ENCODE measurements around the gene SERPINA6.
"Not testable (repeated sequence)": the region's sequence is repeated elsewhere in the genome, so short reads cannot be mapped to it uniquely, and the experiment has no call there.

The SERPINA6 gene

GRCh38 chr14:94355191-94355794, 32.2 kb upstream of the SERPINA6 start:
- FAIRE-seq (peak; percentile 80), DNase-seq (ENCODE audit: extremely low spot score, insufficient read length, low read depth) (no peak)

GRCh38 chr14:94354638-94355185, 31.6 kb upstream of the SERPINA6 start:
- FAIRE-seq (no peak), DNase-seq (ENCODE audit: extremely low spot score, insufficient read length, low read depth) (no peak)

- not testable (repeated sequence) for FAIRE-seq; DNase-seq (ENCODE audit: extremely low spot score, insufficient read length, low read depth)
Measured at GRCh38 chr14:94354190-94354589, 31.1 kb upstream of the SERPINA6 start.

- no peak for DNase-seq (ENCODE audit: extremely low spot score, insufficient read length, low read depth)
- no peak for FAIRE-seq
Measured at GRCh38 chr14:94349276-94349675, 26.1 kb upstream of the SERPINA6 start.

GRCh38 chr14:94348836-94349235, 25.7 kb upstream of the SERPINA6 start:
- FAIRE-seq: no peak

GRCh38 chr14:94346841-94347240, 23.7 kb upstream of the SERPINA6 start:
- FAIRE-seq (no peak), DNase-seq (ENCODE audit: extremely low spot score, insufficient read length, low read depth) (no peak)

More at GRCh38 chr14:94348836-94349235, 25.7 kb upstream of the SERPINA6 start:
- no peak for DNase-seq (ENCODE audit: extremely low spot score, insufficient read length, low read depth)

GRCh38 chr14:94346065-94346786, 23.1 kb upstream of the SERPINA6 start:
- DNase-seq (ENCODE audit: extremely low spot score, insufficient read length, low read depth): not testable (repeated sequence)
- peak; percentile 95 for FAIRE-seq

GRCh38 chr14:94345344-94346064, 22.4 kb upstream of the SERPINA6 start:
- peak; percentile 36 for FAIRE-seq
- DNase-seq (ENCODE audit: extremely low spot score, insufficient read length, low read depth): no peak

GRCh38 chr14:94344389-94344788, 21.3 kb upstream of the SERPINA6 start:
- DNase-seq (ENCODE audit: extremely low spot score, insufficient read length, low read depth): no peak
- no peak for FAIRE-seq

GRCh38 chr14:94343238-94344005, 20.3 kb upstream of the SERPINA6 start:
- no peak for DNase-seq (ENCODE audit: extremely low spot score, insufficient read length, low read depth)

GRCh38 chr14:94342334-94342934, 19.3 kb upstream of the SERPINA6 start:
- no peak for FAIRE-seq

More at GRCh38 chr14:94343238-94344005, 20.3 kb upstream of the SERPINA6 start:
- no peak for FAIRE-seq

GRCh38 chr14:94341656-94342333, 18.7 kb upstream of the SERPINA6 start:
- FAIRE-seq (no peak), DNase-seq (ENCODE audit: extremely low spot score, insufficient read length, low read depth) (no peak)

More at GRCh38 chr14:94342334-94342934, 19.3 kb upstream of the SERPINA6 start:
- DNase-seq (ENCODE audit: extremely low spot score, insufficient read length, low read depth): no peak

GRCh38 chr14:94340533-94340932, 17.4 kb upstream of the SERPINA6 start:
- FAIRE-seq (no peak), DNase-seq (ENCODE audit: extremely low spot score, insufficient read length, low read depth) (no peak)

- no peak for DNase-seq (ENCODE audit: extremely low spot score, insufficient read length, low read depth)
- no peak for FAIRE-seq
Measured at GRCh38 chr14:94338023-94338422, 14.9 kb upstream of the SERPINA6 start.

GRCh38 chr14:94337274-94337673, 14.1 kb upstream of the SERPINA6 start:
- no peak for FAIRE-seq
- DNase-seq (ENCODE audit: extremely low spot score, insufficient read length, low read depth): no peak

- FAIRE-seq: no peak
- no peak for DNase-seq (ENCODE audit: extremely low spot score, insufficient read length, low read depth)
Measured at GRCh38 chr14:94334872-94335271, 11.7 kb upstream of the SERPINA6 start.

GRCh38 chr14:94332587-94332986, 9.5 kb upstream of the SERPINA6 start:
- DNase-seq (ENCODE audit: extremely low spot score, insufficient read length, low read depth) (no peak), FAIRE-seq (peak; percentile 24)

- FAIRE-seq (no peak), DNase-seq (ENCODE audit: extremely low spot score, insufficient read length, low read depth) (no peak)
Measured at GRCh38 chr14:94332063-94332583, 9.0 kb upstream of the SERPINA6 start.

GRCh38 chr14:94331462-94331861, 8.3 kb upstream of the SERPINA6 start:
- DNase-seq (ENCODE audit: extremely low spot score, insufficient read length, low read depth): no peak
- no peak for FAIRE-seq
